ENCODE measurements around the gene TEX38.
A peak's percentile ranks its signal among the peaks of the same experiment; 100 is the strongest.

The TEX38 gene

GRCh38 chr1:46671554-46671953, at the start of gene TEX38:
Gene TEX38 (plus strand): TSS chr1:46671854. CDS start chr1:46671935, 81 bp downstream.
- H3K9me3 ChIP-seq = no peaks in the 10 kb centered on the region
- peaks cover 6% of the 10 kb centered on the region for H3K4me1 ChIP-seq
- no peak within 1 kb of the TSS for H3K4me3 ChIP-seq
- no peaks in the 10 kb centered on the region for H3K27me3 ChIP-seq (ENCODE audit: low read depth)
- DNase-seq (ENCODE audit: low spot score in 2 of 2) = no peak
- peaks cover 5% of the 10 kb centered on the region for H3K36me3 ChIP-seq (replicated peaks)
- in situ Hi-C loops (cut with MboI; ENCODE audit: low sequenced_read_pairs) = no loop called here

- in situ Hi-C loops (cut with MboI; ENCODE audit: low sequenced_read_pairs) = no loop called here
- no peak for DNase-seq (ENCODE audit: low spot score in 2 of 2)
- Histone ChIP-seq H3K27me3 (ENCODE audit: low read depth) (no peaks in the 10 kb centered on the region), H3K36me3 (replicated peaks) (no peaks in the 10 kb centered on the region), H3K4me1 (no peaks in the 10 kb centered on the region; the same call in 1 of the 2 replicates), H3K4me3 (no peak overlapping the region), H3K9me3 (no peaks in the 10 kb centered on the region)
Observed at GRCh38 chr1:46621930-46622329, 49.7 kb upstream of the TEX38 start.

GRCh38 chr1:46622344-46622743, 49.3 kb upstream of the TEX38 start:
- Histone ChIP-seq H3K9me3 (no peaks in the 10 kb centered on the region), H3K27me3 (ENCODE audit: low read depth) (no peaks in the 10 kb centered on the region), H3K4me1 (no peaks in the 10 kb centered on the region; the same call in 1 of the 2 replicates), H3K4me3 (no peak overlapping the region), H3K36me3 (replicated peaks) (no peaks in the 10 kb centered on the region)
- in situ Hi-C loops (cut with MboI; ENCODE audit: low sequenced_read_pairs) = no loop called here
- DNase-seq (ENCODE audit: low spot score in 2 of 2) = peak in 1 of 2 experiments; percentile 41

- in situ Hi-C loops (cut with MboI; ENCODE audit: low sequenced_read_pairs) = no loop called here
- H3K4me3 ChIP-seq = no peak overlapping the region
- no peaks in the 10 kb centered on the region for H3K27me3 ChIP-seq (ENCODE audit: low read depth)
- no peaks in the 10 kb centered on the region; the same call in 1 of the 2 replicates for H3K4me1 ChIP-seq
- H3K36me3 ChIP-seq (replicated peaks) = no peaks in the 10 kb centered on the region
- no peak for DNase-seq (ENCODE audit: low spot score in 2 of 2)
- no peaks in the 10 kb centered on the region for H3K9me3 ChIP-seq
Observed at GRCh38 chr1:46623743-46624644, 47.7 kb upstream of the TEX38 start.

GRCh38 chr1:46630719-46631118, 40.9 kb upstream of the TEX38 start:
- Histone ChIP-seq H3K4me3 (no peak overlapping the region), H3K36me3 (replicated peaks) (peaks cover 24% of the 10 kb centered on the region), H3K4me1 (no peaks in the 10 kb centered on the region), H3K27me3 (ENCODE audit: low read depth) (no peaks in the 10 kb centered on the region), H3K9me3 (no peaks in the 10 kb centered on the region)
- DNase-seq (ENCODE audit: low spot score in 2 of 2) = no peak
- in situ Hi-C loops (cut with MboI; ENCODE audit: low sequenced_read_pairs) = no loop called here

- H3K4me1 ChIP-seq = no peaks in the 10 kb centered on the region
- no peaks in the 10 kb centered on the region for H3K9me3 ChIP-seq
- no peaks in the 10 kb centered on the region for H3K27me3 ChIP-seq (ENCODE audit: low read depth)
- in situ Hi-C loops (cut with MboI; ENCODE audit: low sequenced_read_pairs) = no loop called here
- no peak overlapping the region for H3K4me3 ChIP-seq
- H3K36me3 ChIP-seq (replicated peaks) = peaks cover 24% of the 10 kb centered on the region
- no peak for DNase-seq (ENCODE audit: low spot score in 2 of 2)
Observed at GRCh38 chr1:46635205-46635604, 36.4 kb upstream of the TEX38 start.

GRCh38 chr1:46637444-46638083, 34.1 kb upstream of the TEX38 start:
- Histone ChIP-seq H3K36me3 (replicated peaks) (peaks cover 22% of the 10 kb centered on the region), H3K27me3 (ENCODE audit: low read depth) (no peaks in the 10 kb centered on the region), H3K4me3 (no peak overlapping the region), H3K4me1 (no peaks in the 10 kb centered on the region), H3K9me3 (no peaks in the 10 kb centered on the region)
- no peak for DNase-seq (ENCODE audit: low spot score in 2 of 2)
- in situ Hi-C loops (cut with MboI; ENCODE audit: low sequenced_read_pairs) = no loop called here

- Histone ChIP-seq H3K36me3 (replicated peaks) (peaks cover 22% of the 10 kb centered on the region), H3K4me3 (no peak overlapping the region), H3K4me1 (no peaks in the 10 kb centered on the region), H3K27me3 (ENCODE audit: low read depth) (no peaks in the 10 kb centered on the region), H3K9me3 (no peaks in the 10 kb centered on the region)
- no peak for DNase-seq (ENCODE audit: low spot score in 2 of 2)
- in situ Hi-C loops (cut with MboI; ENCODE audit: low sequenced_read_pairs) = no loop called here
Observed at GRCh38 chr1:46638921-46639320, 32.7 kb upstream of the TEX38 start.

GRCh38 chr1:46639547-46639946, 32.1 kb upstream of the TEX38 start:
- Histone ChIP-seq H3K4me3 (no peak overlapping the region), H3K9me3 (no peaks in the 10 kb centered on the region), H3K4me1 (no peaks in the 10 kb centered on the region), H3K36me3 (replicated peaks) (peaks cover 20% of the 10 kb centered on the region), H3K27me3 (ENCODE audit: low read depth) (no peaks in the 10 kb centered on the region)
- in situ Hi-C loops (cut with MboI; ENCODE audit: low sequenced_read_pairs) = no loop called here
- no peak for DNase-seq (ENCODE audit: low spot score in 2 of 2)

- no peaks in the 10 kb centered on the region for H3K4me1 ChIP-seq
- peaks cover 6% of the 10 kb centered on the region for H3K36me3 ChIP-seq (replicated peaks)
- in situ Hi-C loops (cut with MboI; ENCODE audit: low sequenced_read_pairs) = no loop called here
- DNase-seq (ENCODE audit: low spot score in 2 of 2) = no peak
- peaks cover under 1% of the 10 kb centered on the region; the same call in 1 of the 2 replicates for H3K9me3 ChIP-seq
- H3K27me3 ChIP-seq (ENCODE audit: low read depth) = no peaks in the 10 kb centered on the region
- no peak overlapping the region for H3K4me3 ChIP-seq
Observed at GRCh38 chr1:46642115-46642680, 29.5 kb upstream of the TEX38 start.

GRCh38 chr1:46643368-46643775, 28.3 kb upstream of the TEX38 start:
- no peak overlapping the region for H3K4me3 ChIP-seq
- H3K9me3 ChIP-seq = peaks cover 2% of the 10 kb centered on the region; the same call in 1 of the 2 replicates
- H3K4me1 ChIP-seq = no peaks in the 10 kb centered on the region
- in situ Hi-C loops (cut with MboI; ENCODE audit: low sequenced_read_pairs) = no loop called here
- no peak for DNase-seq (ENCODE audit: low spot score in 2 of 2)
- no peaks in the 10 kb centered on the region for H3K27me3 ChIP-seq (ENCODE audit: low read depth)
- H3K36me3 ChIP-seq (replicated peaks) = peaks cover 11% of the 10 kb centered on the region

GRCh38 chr1:46645815-46646214, 25.8 kb upstream of the TEX38 start:
- H3K27me3 ChIP-seq (ENCODE audit: low read depth) = no peaks in the 10 kb centered on the region
- no peaks in the 10 kb centered on the region for H3K4me1 ChIP-seq
- H3K9me3 ChIP-seq = peaks cover 2% of the 10 kb centered on the region; the same call in 1 of the 2 replicates
- in situ Hi-C loops (cut with MboI; ENCODE audit: low sequenced_read_pairs) = no loop called here
- DNase-seq (ENCODE audit: low spot score in 2 of 2) = no peak
- peaks cover 25% of the 10 kb centered on the region for H3K36me3 ChIP-seq (replicated peaks)
- H3K4me3 ChIP-seq = no peak overlapping the region

- H3K27me3 ChIP-seq (ENCODE audit: low read depth) = no peaks in the 10 kb centered on the region
- H3K4me1 ChIP-seq = no peaks in the 10 kb centered on the region
- no peak overlapping the region for H3K4me3 ChIP-seq
- no peak for DNase-seq (ENCODE audit: low spot score in 2 of 2)
- in situ Hi-C loops (cut with MboI; ENCODE audit: low sequenced_read_pairs) = no loop called here
- peaks cover 28% of the 10 kb centered on the region for H3K36me3 ChIP-seq (replicated peaks)
- peaks cover 2% of the 10 kb centered on the region; the same call in 1 of the 2 replicates for H3K9me3 ChIP-seq
Observed at GRCh38 chr1:46646331-46646730, 25.3 kb upstream of the TEX38 start.

- no peak for DNase-seq (ENCODE audit: low spot score in 2 of 2)
- peaks cover 29% of the 10 kb centered on the region for H3K36me3 ChIP-seq (replicated peaks)
- peaks cover 2% of the 10 kb centered on the region; the same call in 1 of the 2 replicates for H3K9me3 ChIP-seq
- in situ Hi-C loops (cut with MboI; ENCODE audit: low sequenced_read_pairs) = no loop called here
- H3K4me1 ChIP-seq = no peaks in the 10 kb centered on the region
- H3K27me3 ChIP-seq (ENCODE audit: low read depth) = no peaks in the 10 kb centered on the region
- H3K4me3 ChIP-seq = no peak overlapping the region
Observed at GRCh38 chr1:46646844-46647243, 24.8 kb upstream of the TEX38 start.

Data from HAP-1 (cell line).